MM.1S (cell line): Measurements from ENCODE around the gene LRRC8C.

Experiments used
- CTCF ChIP-seq: fragments of 300-600 bp; sonication (generic); IDR thresholded peaks from 2 replicates; pipeline ENCODE4 v1.5.1; 2016; ENCODE audit warnings: antibody characterized with exemption, low read length, mixed read lengths
- EZH2 ChIP-seq: fragments of 300-600 bp; sonication (generic); optimal IDR thresholded peaks from 2 replicates; pipeline ENCODE3; 2017; ENCODE audit warnings: low read depth, mild to moderate bottlenecking, antibody characterized with exemption, low read length, mixed read lengths

GRCh38 chr1:89633800-89634625, 1.1 kb downstream of the LRRC8C start:
- TF ChIP-seq CTCF = no peak
- TF ChIP-seq EZH2 = no peak
